GM12878 (cell line): Measurements from ENCODE around the gene PRKCQ. TPM values are rescaled to one million over a fixed set of nuclear protein-coding genes. Genes with fewer than 3 reads are reported as not detected.

Source experiments
- ATAC-seq: fragments of 200-7000 bp; cut with Tn5 transposase; 3 replicates; pipeline ENCODE4 v1.9.1; 2020; ENCODE audit warnings: mild to moderate bottlenecking, moderate library complexity
- BruUV-seq: library from RNA; stranded (reverse); fragments of 400-500 nt; replicated peaks from 2 replicates; lab custom pipeline; 2021; lab: Mats Ljungman, UMichigan
- CTCF ChIA-PET: fragments of 300-600 bp; sonication (Branson Sonifier 250); formaldehyde crosslinking; extraction: SDS; loops from one replicate; lab custom pipeline; 2021; ENCODE audit warnings: inconsistent platforms; lab: Yijun Ruan, JAX
- POLR2A ChIA-PET: fragments of 350-600 bp; formaldehyde crosslinking; extraction: SDS; loops from one replicate; lab custom pipeline; 2021; ENCODE audit warnings: inconsistent platforms; lab: Charles Lee
- RAD21 ChIA-PET: fragments of 300-600 bp; sonication (Branson Sonifier 250); formaldehyde crosslinking; loops from one replicate; lab custom pipeline; 2023; ENCODE audit warnings: antibody characterized with exemption; ENCODE audit not compliant: unreplicated experiment; lab: Charles Lee
- SMC1A ChIA-PET: fragments of 300-600 bp; sonication (Branson Sonifier 250); formaldehyde crosslinking; loops from one replicate; lab custom pipeline; 2023; ENCODE audit not compliant: unreplicated experiment, uncharacterized antibody; lab: Charles Lee
- DNase-seq: peaks from one replicate; pipeline ENCODE4 v3.0.0-alpha.2; 2011; ENCODE audit warnings: low read depth, low spot score
- FAIRE-seq: peaks from 3 replicates; lab custom pipeline; 2011; peaks lifted over from hg19 to GRCh38; lab: Jason Lieb, UNC
- H2AFZ ChIP-seq: 2 replicates; pipeline ENCODE4 v1.6.0; 2011; ENCODE audit warnings: low read depth, low read length, control low read depth; ENCODE audit not compliant: control insufficient read depth
- H3K27ac ChIP-seq: 2 replicates; pipeline ENCODE4 v1.5.1; 2011; ENCODE audit warnings: control low read depth; ENCODE audit not compliant: control insufficient read depth, insufficient read depth
- H3K27me3 ChIP-seq, 2 experiments: replicated peaks in 1 of 2; 2 replicates each; pipeline versions ENCODE4 v1.6.0 to v1.6.1; 2011; ENCODE audit warnings: low read length in 1 of 2; ENCODE audit not compliant: control insufficient read depth in 2 of 2, insufficient read depth in 2 of 2
- H3K36me3 ChIP-seq, 2 experiments: 2 replicates each; pipeline ENCODE4 v1.5.1; 2011; ENCODE audit warnings: low read length in 1 of 2; ENCODE audit not compliant: control insufficient read depth in 2 of 2, insufficient read depth in 2 of 2
- H3K4me1 ChIP-seq: 2 replicates; pipeline ENCODE4 v1.6.1; 2011; ENCODE audit warnings: mild to moderate bottlenecking, low read length, moderate library complexity, mixed read lengths; ENCODE audit not compliant: control insufficient read depth, insufficient read depth
- H3K4me2 ChIP-seq: 2 replicates; pipeline ENCODE4 v1.6.0; 2011; ENCODE audit warnings: control low read depth; ENCODE audit not compliant: control insufficient read depth, insufficient read depth
- H3K4me3 ChIP-seq: fragments of 200-600 bp; sonication (generic); 2 replicates; pipeline ENCODE4 v1.5.1; 2016
- H3K79me2 ChIP-seq: 2 replicates; pipeline ENCODE4 v1.6.0; 2011; ENCODE audit warnings: low read length; ENCODE audit not compliant: control insufficient read depth, insufficient read depth
- H3K9ac ChIP-seq: 2 replicates; pipeline ENCODE4 v1.8.0; 2011; ENCODE audit warnings: low read length, control low read depth, mixed read lengths; ENCODE audit not compliant: control insufficient read depth, insufficient read depth
- H3K9me3 ChIP-seq: replicated peaks from 3 replicates; pipeline ENCODE4 v1.5.1; 2011; ENCODE audit warnings: mild to moderate bottlenecking, low read length; ENCODE audit not compliant: control insufficient read depth, insufficient read depth
- H4K20me1 ChIP-seq: 2 replicates; pipeline ENCODE4 v1.6.0; 2011; ENCODE audit not compliant: control insufficient read depth, insufficient read depth
- CEBPZ ChIP-seq: fragments of 150-350 bp; IDR thresholded peaks from 2 replicates; pipeline ENCODE4 v1.6.1; 2016; ENCODE audit warnings: low read depth, low read length
- FOXM1 ChIP-seq: IDR thresholded peaks from 2 replicates; pipeline ENCODE4 v1.6.1; 2012; ENCODE audit warnings: low read depth, mild to moderate bottlenecking, inconsistent platforms, low read length, moderate library complexity
- HCFC1 ChIP-seq: fragments of 150-350 bp; IDR thresholded peaks from 2 replicates; pipeline ENCODE4 v1.6.1; 2014; ENCODE audit warnings: low read length
- HDAC6 ChIP-seq: fragments of 200-600 bp; sonication (generic); IDR thresholded peaks from one replicate; pipeline ENCODE4 v1.8.0; 2017; ENCODE audit warnings: antibody characterized with exemption; ENCODE audit not compliant: unreplicated experiment
- IKZF1 ChIP-seq: fragments of 450-650 bp; conservative IDR thresholded peaks from 2 replicates; pipeline ENCODE4 v1.6.1; 2017; ENCODE audit warnings: antibody characterized with exemption, mild to moderate bottlenecking
- IRF4 ChIP-seq: IDR thresholded peaks from 2 replicates; pipeline ENCODE4 v1.6.1; 2011; ENCODE audit warnings: low read depth, low read length
- KAT2A ChIP-seq: conservative IDR thresholded peaks from 2 replicates; pipeline ENCODE4 v1.6.1; 2011; ENCODE audit warnings: low read depth, low read length; ENCODE audit not compliant: control insufficient read depth
- KLF5 ChIP-seq: fragments of 450-650 bp; IDR thresholded peaks from 2 replicates; pipeline ENCODE4 v1.6.1; 2014; ENCODE audit warnings: mild to moderate bottlenecking; ENCODE audit not compliant: partially characterized antibody
- MYB ChIP-seq: fragments of 150-350 bp; IDR thresholded peaks from 2 replicates; pipeline ENCODE4 v1.6.1; 2014; ENCODE audit warnings: mild to moderate bottlenecking, low read depth, low read length, borderline replicate concordance
- REST ChIP-seq: IDR thresholded peaks from 2 replicates; pipeline ENCODE4 v1.6.1; 2012; ENCODE audit warnings: mild to moderate bottlenecking, low read depth, low read length
- SIX5 ChIP-seq: IDR thresholded peaks from 2 replicates; pipeline ENCODE4 v1.6.1; 2011; ENCODE audit warnings: mild to moderate bottlenecking, low read depth, low read length, moderate library complexity; ENCODE audit not compliant: severe bottlenecking
- SMARCA5 ChIP-seq: fragments of 450-650 bp; IDR thresholded peaks from 2 replicates; pipeline ENCODE4 v1.6.1; 2017; ENCODE audit warnings: mild to moderate bottlenecking
- SREBF2 ChIP-seq: IDR thresholded peaks from 2 replicates; pipeline ENCODE4 v1.6.1; 2012; ENCODE audit warnings: mild to moderate bottlenecking, low read length
- ZNF207 ChIP-seq: fragments of 450-650 bp; IDR thresholded peaks from 2 replicates; pipeline ENCODE4 v1.6.1; 2014; ENCODE audit warnings: antibody characterized with exemption, mild to moderate bottlenecking, borderline replicate concordance
- ZNF274 ChIP-seq: IDR thresholded peaks from one replicate; pipeline ENCODE4 v1.8.0; 2011; ENCODE audit not compliant: insufficient read length, insufficient read depth
- WGBS: methylation state at CpG from one replicate; pipeline ENCODE4 v1.1.6; 2016; ENCODE audit warnings: low lambda C conversion rate; ENCODE audit not compliant: insufficient replicate concordance, insufficient coverage; ENCODE audit errors: missing lambda C conversion rate; 5-methylcytosine and 5-hydroxymethylcytosine counted together
- in situ Hi-C: fragments of 300-500 bp; cut with MboI; formaldehyde crosslinking; loops from 9 replicates; pipeline ENCODE4 v1.14.3; 2018; ENCODE audit warnings: mixed read lengths
- intact Hi-C: fragments of 100-400 bp; cut with micrococcal nuclease; formaldehyde crosslinking; loops from one replicate; pipeline ENCODE4 v1.14.2; 2022; ENCODE audit not compliant: unreplicated experiment
- polyA plus RNA-seq, 11 experiments: library from polyadenylated mRNA; depleted of rRNA in 4 of 11; unstranded in 6 of 11; stranded (reverse) in 5 of 11; fragments of >200 nt; fragmentation: Nextera tagmentation in 4 of 11; fragmentation: Illumina TruSeq in 1 of 11; extraction: Ambion mirVana in 4 of 11; extraction: Trizol in 1 of 11; gene quantifications; 1 replicate in 1 of 11; 2 replicates in 10 of 11; pipeline versions ENCODE4 v1.2.1 to v1.2.3, GENCODE V29; 2011 to 2016; ENCODE audit warnings: inconsistent platforms in 2 of 11, missing spikeins in 2 of 11, low read depth in 1 of 11
- total RNA-seq, 4 experiments: library from RNA; depleted of rRNA in 3 of 4; stranded (reverse); fragments of >200 nt in 3 of 4; fragmentation: Illumina TruSeq in 1 of 4; extraction: Trizol in 1 of 4; gene quantifications; 2 replicates each; pipeline versions ENCODE4 v1.2.1 to v1.2.3, GENCODE V29; 2013 to 2021

The PRKCQ gene
- total and polyA plus RNA-seq, 10 of the 15 experiments (the other 5 are each of a cell fraction or from before 2014, with no cell fraction given) = 0.26 to 8.9 (median 0.98) TPM

- peak; percentile 64; the same call in 1 of the 2 replicates for TF ChIP-seq FOXM1
- TF ChIP-seq KLF5 = no peak
- TF ChIP-seq IRF4 = peak; percentile 24; the same call in 1 of the 2 replicates
- TF ChIP-seq SREBF2 = no peak
- TF ChIP-seq SIX5 = no peak
- TF ChIP-seq ZNF207 = no peak
- peak; percentile 58; the same call in 1 of the 2 replicates for TF ChIP-seq IKZF1
- no peak for TF ChIP-seq HCFC1
- no peak for TF ChIP-seq MYB
Observed at GRCh38 chr10:6401558-6402348, 178.3 kb downstream of the PRKCQ start (continued).

- Histone ChIP-seq H3K4me2 (no peak overlapping the region), H3K79me2 (no peaks in the 10 kb centered on the region), H3K4me3 (no peak overlapping the region), H3K36me3 (no peaks in the 10 kb centered on the region), H3K27ac (no peak overlapping the region), H3K9ac (no peak overlapping the region), H3K27me3 (peaks cover 0 to 5% of the 10 kb centered on the region in 2 experiments; a peak in 3 of 4 replicates), H3K4me1 (no peaks in the 10 kb centered on the region), H3K9me3 (no peaks in the 10 kb centered on the region), H2AFZ (no peak overlapping the region), H4K20me1 (no peaks in the 10 kb centered on the region)
- ChIA-PET RAD21 (interaction anchor here (0.6 to 5.0 kb wide), 53 partner anchors 9 to 425 kb away, joined by 3 to 173 read pairs (median 5); partner anchors contain the start of gene PFKFB3), POLR2A (interaction anchor here (1.0 to 4.0 kb wide), 8 partner anchors 53 to 294 kb away, joined by 3 to 35 read pairs (median 4); partner anchors contain the start of gene PFKFB3), SMC1A (interaction anchor here (0.6 to 10.6 kb wide), 54 partner anchors 9 to 387 kb away, joined by 3 to 138 read pairs (median 8); partner anchors contain the start of gene PFKFB3), CTCF (interaction anchor here (0.6 to 8.5 kb wide), 76 partner anchors 9 to 664 kb away, joined by 3 to 217 read pairs (median 6); partner anchors contain the start of gene PFKFB3)
- no peak for ATAC-seq
- BruUV-seq = no TSS peak
- 28% methylated on average over 12 of the region's 12 CpGs for WGBS
- intact Hi-C loops (loop anchor here (1.0 to 2.0 kb wide), 5 partner anchors 100 to 386 kb away; partner anchors contain the start of gene PFKFB3), in situ Hi-C loops (loop anchor here (5.0 to 10.0 kb wide), 3 partner anchors 199 to 386 kb away; partner anchors contain the start of gene PFKFB3)
- DNase-seq = no peak
- peak; percentile 18 for FAIRE-seq
- TF ChIP-seq KAT2A = no peak
- TF ChIP-seq REST = no peak
- no peak for TF ChIP-seq HDAC6
- no peak for TF ChIP-seq ZNF274
- no peak for TF ChIP-seq SMARCA5
- TF ChIP-seq CEBPZ = no peak
Observed at GRCh38 chr10:6400821-6401465, 179.1 kb downstream of the PRKCQ start.
